Measurements from ENCODE around the gene SLC26A9.
"Not testable (repeated sequence)": the region's sequence is repeated elsewhere in the genome, so short reads cannot be mapped to it uniquely, and the experiment has no call there.

Gene SLC26A9

GRCh38 chr1:205883792-205884191, 59.5 kb downstream of the SLC26A9 start:
- no peak for FAIRE-seq

GRCh38 chr1:205880923-205881322, 62.3 kb downstream of the SLC26A9 start:
- no peak for FAIRE-seq

GRCh38 chr1:205879974-205880373, 63.3 kb downstream of the SLC26A9 start:
- FAIRE-seq: no peak

GRCh38 chr1:205878026-205878425, 65.2 kb downstream of the SLC26A9 start:
- no peak for FAIRE-seq

- FAIRE-seq: not testable (repeated sequence)
These were observed 70.1 kb downstream of the SLC26A9 start for GRCh38 chr1:205873148-205873547.

- FAIRE-seq: no peak
These were observed 73.0 kb downstream of the SLC26A9 start for GRCh38 chr1:205870236-205870635.

Measured in A204.1 (cell line).